Right atrium auricular region (tissue), 2 donors: Measurements from ENCODE around the gene CACNA1G. TPM values are rescaled to one million over a fixed set of nuclear protein-coding genes. Genes with fewer than 3 reads are reported as not detected.

ENCODE experiments used
- DNase-seq: peaks from one replicate; pipeline ENCODE4 v3.0.0-alpha.2; 2019; ENCODE audit warnings: low spot score
- H3K27ac ChIP-seq, 2 donors: fragments of 200-600 bp; sonication (generic); 1 replicate in 1 of 2; 2 replicates in 1 of 2; pipeline ENCODE4 v1.5.1; 2016 to 2019
- H3K27me3 ChIP-seq, 2 donors: fragments of 200-600 bp; sonication (generic); one replicate each; pipeline versions ENCODE4 v1.5.1 to v1.6.0; 2017 to 2019
- H3K36me3 ChIP-seq: fragments of 200-600 bp; sonication (generic); one replicate; pipeline ENCODE4 v1.5.1; 2016
- H3K4me1 ChIP-seq, 2 donors: fragments of 200-600 bp; sonication (generic); one replicate each; pipeline versions ENCODE4 v1.5.1 to v1.6.0; 2017 to 2019
- H3K4me3 ChIP-seq, 2 donors: fragments of 200-600 bp; sonication (generic); 1 replicate in 1 of 2; 2 replicates in 1 of 2; pipeline ENCODE4 v1.5.1; 2017 to 2019; ENCODE audit warnings: mild to moderate bottlenecking in 1 of 2, moderate library complexity in 1 of 2
- H3K9me3 ChIP-seq, 2 donors: fragments of 200-600 bp; sonication (generic); one replicate each; pipeline ENCODE4 v1.5.1; 2019
- total RNA-seq, 2 donors: library from RNA; depleted of rRNA; stranded (reverse); fragments of >200 nt; gene quantifications; one replicate each; pipeline ENCODE4 v1.1.0, GENCODE V29; 2016
- TF ChIP-seq, protein P1 (sequence below), 2 donors: fragments of 200-600 bp; sonication (generic); IDR thresholded peaks; one replicate each; pipeline ENCODE4 v1.5.1; 2019; ENCODE audit warnings: antibody characterized with exemption in 2 of 2

The CACNA1G gene
- total RNA-seq, 2 donors from 2014 or later: 4.3 to 6.2 TPM

DNA sequence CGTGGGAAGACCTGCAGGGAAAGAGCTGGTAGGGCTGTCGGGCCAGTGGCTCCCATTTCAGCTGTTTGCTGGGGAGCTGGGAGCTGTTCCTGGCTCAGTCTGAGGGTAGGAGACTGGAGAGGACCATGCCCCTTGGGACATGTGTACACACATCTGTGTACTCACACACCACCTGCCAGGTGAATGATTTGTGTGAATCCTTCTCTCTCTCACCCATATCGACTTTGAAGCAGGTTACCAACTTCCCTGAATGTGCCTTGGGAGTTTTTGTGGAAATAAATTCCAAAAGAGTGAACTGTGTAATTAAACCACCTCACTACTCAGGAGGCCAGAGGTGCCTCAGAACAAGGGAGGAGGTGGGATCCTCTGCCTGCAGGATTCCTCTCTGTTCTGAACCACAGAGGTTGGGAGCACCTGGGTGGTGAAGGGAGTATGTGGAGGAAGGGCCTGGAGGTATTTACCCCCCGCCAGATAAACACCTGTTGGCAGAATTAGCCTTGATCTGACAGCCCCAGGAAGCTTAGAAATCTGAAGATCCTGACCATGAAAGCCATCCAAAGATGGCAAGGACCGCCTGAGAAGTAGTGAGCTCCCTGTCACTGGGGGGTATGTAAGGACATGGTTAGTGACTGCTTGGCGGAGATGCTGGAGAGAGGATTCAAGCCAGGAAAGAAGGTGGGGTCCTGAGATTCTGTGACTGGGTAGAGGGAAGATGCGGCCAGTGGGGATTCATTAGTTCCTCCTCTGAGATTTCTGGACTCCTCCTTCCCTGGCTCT, 77.5 kb downstream of the CACNA1G start:
- no peak overlapping the region for H3K27ac ChIP-seq

DNA sequence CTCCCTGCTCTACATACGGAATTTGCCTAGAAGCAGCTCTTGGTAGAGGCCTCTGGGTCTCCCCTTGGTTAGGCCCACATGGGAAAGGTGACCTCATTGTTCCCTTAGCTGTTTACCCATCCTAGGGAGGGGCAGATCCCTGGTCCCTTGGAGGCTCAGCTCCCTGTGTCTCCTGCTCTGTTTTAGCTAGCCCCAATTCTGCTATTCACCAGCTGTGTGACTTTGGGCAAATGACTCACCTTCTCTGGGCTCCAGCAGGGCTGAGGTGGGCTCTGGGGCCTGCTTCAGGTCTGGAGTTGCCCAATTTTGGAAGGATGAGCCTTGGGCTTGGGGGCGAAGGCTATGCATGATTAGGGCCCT, 78.1 kb downstream of the CACNA1G start:
- H3K4me1 ChIP-seq: peaks cover 0 to 47% of the 10 kb centered on the region in 2 donors
- no peak for DNase-seq
- H3K4me3 ChIP-seq: no peak overlapping the region
- H3K9me3 ChIP-seq: no peaks in the 10 kb centered on the region
- TF ChIP-seq, protein P1, sequence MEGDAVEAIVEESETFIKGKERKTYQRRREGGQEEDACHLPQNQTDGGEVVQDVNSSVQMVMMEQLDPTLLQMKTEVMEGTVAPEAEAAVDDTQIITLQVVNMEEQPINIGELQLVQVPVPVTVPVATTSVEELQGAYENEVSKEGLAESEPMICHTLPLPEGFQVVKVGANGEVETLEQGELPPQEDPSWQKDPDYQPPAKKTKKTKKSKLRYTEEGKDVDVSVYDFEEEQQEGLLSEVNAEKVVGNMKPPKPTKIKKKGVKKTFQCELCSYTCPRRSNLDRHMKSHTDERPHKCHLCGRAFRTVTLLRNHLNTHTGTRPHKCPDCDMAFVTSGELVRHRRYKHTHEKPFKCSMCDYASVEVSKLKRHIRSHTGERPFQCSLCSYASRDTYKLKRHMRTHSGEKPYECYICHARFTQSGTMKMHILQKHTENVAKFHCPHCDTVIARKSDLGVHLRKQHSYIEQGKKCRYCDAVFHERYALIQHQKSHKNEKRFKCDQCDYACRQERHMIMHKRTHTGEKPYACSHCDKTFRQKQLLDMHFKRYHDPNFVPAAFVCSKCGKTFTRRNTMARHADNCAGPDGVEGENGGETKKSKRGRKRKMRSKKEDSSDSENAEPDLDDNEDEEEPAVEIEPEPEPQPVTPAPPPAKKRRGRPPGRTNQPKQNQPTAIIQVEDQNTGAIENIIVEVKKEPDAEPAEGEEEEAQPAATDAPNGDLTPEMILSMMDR (IDR thresholded peaks at IDR 0.05): no peak
- no peaks in the 10 kb centered on the region for H3K36me3 ChIP-seq
- peaks cover 0 to 4% of the 10 kb centered on the region in 2 donors for H3K27me3 ChIP-seq
- peak overlapping the region in 1 of 2 donors; percentile 63 for H3K27ac ChIP-seq

More for the DNA sequence above, 77.5 kb downstream of the CACNA1G start:
- Histone ChIP-seq H3K9me3 (no peaks in the 10 kb centered on the region), H3K36me3 (no peaks in the 10 kb centered on the region), H3K27me3 (peaks cover 0 to 4% of the 10 kb centered on the region in 2 donors), H3K4me1 (peaks cover 0 to 47% of the 10 kb centered on the region in 2 donors), H3K4me3 (no peak overlapping the region)
- TF ChIP-seq, protein P1 (IDR thresholded peaks at IDR 0.05): no peak
- DNase-seq: no peak

DNA sequence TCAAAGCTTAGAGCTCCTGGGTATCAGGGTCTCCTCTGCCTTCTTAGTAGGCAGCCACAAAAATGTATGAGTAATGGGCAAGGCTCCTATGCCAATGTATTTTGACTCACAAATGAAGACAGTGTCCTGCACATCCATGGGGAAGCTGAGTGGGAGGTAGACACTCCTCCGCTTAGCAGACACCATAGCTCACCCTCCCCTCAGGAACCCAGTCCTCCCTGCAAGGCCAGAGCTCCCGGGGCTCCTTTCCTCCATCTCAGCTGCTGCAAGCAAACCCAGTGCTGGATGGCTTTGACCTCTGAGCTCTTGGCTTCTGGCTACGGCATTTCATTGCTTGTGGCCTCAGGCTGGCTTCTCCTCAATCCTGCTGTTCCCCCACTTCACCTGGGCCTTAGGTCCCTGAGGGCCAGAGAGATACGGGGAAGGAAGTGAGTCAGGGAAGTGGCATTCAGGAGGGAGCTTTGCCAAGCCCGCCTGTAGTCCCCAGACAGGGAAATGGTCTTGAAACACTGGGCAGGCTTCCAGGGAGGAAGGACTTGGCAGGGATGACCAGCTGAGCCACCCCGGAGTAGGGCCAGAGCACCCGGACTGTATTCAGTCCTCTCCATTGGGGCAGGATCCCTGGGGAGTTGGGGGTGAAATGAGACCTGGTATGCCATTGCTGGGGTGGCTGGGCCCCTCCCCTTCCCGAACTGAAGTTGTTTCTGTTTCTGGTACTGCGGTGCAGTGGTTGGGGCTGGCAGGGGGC, 78.6 kb downstream of the CACNA1G start:
- TF ChIP-seq, protein P1 (IDR thresholded peaks at IDR 0.05): no peak
- Histone ChIP-seq H3K36me3 (no peaks in the 10 kb centered on the region), H3K27me3 (peaks cover 0 to 4% of the 10 kb centered on the region in 2 donors), H3K4me1 (peaks cover 0 to 47% of the 10 kb centered on the region in 2 donors), H3K27ac (peak overlapping the region; percentile 6 to 63), H3K4me3 (no peak overlapping the region), H3K9me3 (no peaks in the 10 kb centered on the region)
- DNase-seq: peak; percentile 94

DNA sequence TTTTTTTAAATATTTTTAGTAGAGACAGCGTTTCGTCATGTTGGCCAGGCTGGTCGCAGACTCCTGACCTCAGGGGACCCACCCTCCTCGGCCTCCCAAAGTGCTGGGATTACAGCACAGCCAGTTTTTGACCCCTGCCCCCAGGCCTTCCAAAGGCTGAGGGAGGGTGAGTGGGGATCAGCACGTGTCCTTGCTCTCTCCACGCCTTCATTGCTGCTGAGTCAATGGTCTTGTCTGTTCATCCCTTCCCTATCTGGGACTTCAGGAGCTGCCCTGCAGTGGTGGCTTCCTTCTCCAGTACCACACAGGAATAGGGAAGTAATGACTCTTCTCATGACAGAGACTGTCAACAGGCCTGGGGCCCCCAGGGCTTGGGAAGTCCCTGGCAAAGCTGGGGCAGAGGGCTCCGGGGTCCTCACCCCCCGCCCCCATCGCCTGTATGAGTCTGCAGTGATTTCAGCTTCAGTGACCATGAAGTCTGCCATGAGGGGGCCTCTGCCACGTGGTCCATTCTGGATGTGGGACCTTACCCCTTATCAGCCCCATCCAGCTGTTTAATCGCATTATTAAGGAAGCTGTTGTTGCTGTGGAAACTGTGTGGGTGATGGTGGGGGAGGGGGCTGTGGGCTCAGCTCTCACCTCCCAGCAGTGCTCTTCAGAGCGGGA, 80.3 kb downstream of the CACNA1G start:
- Histone ChIP-seq H3K27me3 (no peaks in the 10 kb centered on the region), H3K9me3 (no peaks in the 10 kb centered on the region), H3K27ac (no peak overlapping the region), H3K4me3 (no peak overlapping the region), H3K36me3 (no peaks in the 10 kb centered on the region), H3K4me1 (peaks cover 0 to 34% of the 10 kb centered on the region in 2 donors)
- no peak for DNase-seq
- TF ChIP-seq, protein P1 (IDR thresholded peaks at IDR 0.05): no peak

DNA sequence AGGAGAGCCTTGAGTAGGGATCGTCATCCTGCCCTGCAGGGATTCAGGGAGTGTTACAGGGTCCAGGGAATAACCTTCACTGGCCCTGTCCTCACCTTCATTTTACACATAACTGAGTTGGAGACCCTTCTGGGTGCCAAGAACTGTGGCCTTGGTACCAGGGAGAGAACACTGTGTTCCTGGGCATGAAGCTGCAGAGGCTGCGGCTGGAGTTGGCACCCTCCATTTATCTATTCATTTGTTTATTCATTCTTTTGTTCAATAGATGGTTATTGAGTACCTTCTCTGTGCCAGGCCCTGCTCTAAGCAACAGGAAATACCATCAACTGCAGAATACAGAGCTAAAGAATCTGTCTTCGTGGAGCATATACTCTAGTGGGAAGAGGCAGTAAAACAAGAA, 80.8 kb downstream of the CACNA1G start:
- H3K27ac ChIP-seq: no peak overlapping the region
- DNase-seq: no peak

More for the DNA sequence above, 80.8 kb downstream of the CACNA1G start:
- Histone ChIP-seq H3K9me3 (no peaks in the 10 kb centered on the region), H3K36me3 (no peaks in the 10 kb centered on the region), H3K4me3 (no peak overlapping the region), H3K4me1 (peaks cover 0 to 34% of the 10 kb centered on the region in 2 donors), H3K27me3 (no peaks in the 10 kb centered on the region)
- TF ChIP-seq, protein P1 (IDR thresholded peaks at IDR 0.05): no peak
